ENCODE data around the gene DLEC1. TPM values are rescaled to one million over a fixed set of nuclear protein-coding genes. Genes with fewer than 3 reads are reported as not detected.

Gene DLEC1
- total RNA-seq, 2 donors from 2014 or later: 0.14 to 0.35 TPM

GRCh38 chr3:38149708-38150107, 110.7 kb downstream of the DLEC1 start:
- Histone ChIP-seq H3K4me3 (no peak overlapping the region), H3K9me3 (no peaks in the 10 kb centered on the region), H3K36me3 (no peaks in the 10 kb centered on the region), H3K27ac (no peak overlapping the region), H3K4me1 (ENCODE audit: control insufficient read depth in 1 of 2, low read depth in 2 of 2) (no peaks in the 10 kb centered on the region), H3K27me3 (replicated peaks; ENCODE audit: insufficient read depth) (no peaks in the 10 kb centered on the region)
- DNase-seq (ENCODE audit: low spot score) (no peak), ATAC-seq (ENCODE audit: insufficient number of reproducible peaks, low FRiP score, low read depth) (no peak)
- TF ChIP-seq CTCF (IDR thresholded peaks at IDR 0.05): no peak

GRCh38 chr3:38150780-38151528, 111.9 kb downstream of the DLEC1 start:
- ATAC-seq (ENCODE audit: insufficient number of reproducible peaks, low FRiP score, low read depth) (no peak), DNase-seq (ENCODE audit: low spot score) (no peak)
- Histone ChIP-seq H3K27ac (no peak overlapping the region), H3K4me1 (ENCODE audit: control insufficient read depth in 1 of 2, low read depth in 2 of 2) (no peaks in the 10 kb centered on the region), H3K4me3 (no peak overlapping the region), H3K27me3 (replicated peaks; ENCODE audit: insufficient read depth) (no peaks in the 10 kb centered on the region), H3K36me3 (no peaks in the 10 kb centered on the region), H3K9me3 (no peaks in the 10 kb centered on the region)
- TF ChIP-seq CTCF (IDR thresholded peaks at IDR 0.05): no peak

GRCh38 chr3:38151667-38152265, 112.8 kb downstream of the DLEC1 start:
- TF ChIP-seq CTCF (IDR thresholded peaks at IDR 0.05): no peak
- ATAC-seq (ENCODE audit: insufficient number of reproducible peaks, low FRiP score, low read depth) (no peak), DNase-seq (ENCODE audit: low spot score) (no peak)
- Histone ChIP-seq H3K27me3 (replicated peaks; ENCODE audit: insufficient read depth) (no peaks in the 10 kb centered on the region), H3K4me1 (ENCODE audit: control insufficient read depth in 1 of 2, low read depth in 2 of 2) (no peaks in the 10 kb centered on the region), H3K4me3 (no peak overlapping the region), H3K27ac (no peak overlapping the region), H3K9me3 (no peaks in the 10 kb centered on the region), H3K36me3 (no peaks in the 10 kb centered on the region)

GRCh38 chr3:38152609-38153008, 113.6 kb downstream of the DLEC1 start:
- no peaks in the 10 kb centered on the region for H3K4me1 ChIP-seq (ENCODE audit: control insufficient read depth in 1 of 2, low read depth in 2 of 2)
- no peak overlapping the region for H3K27ac ChIP-seq
- DNase-seq (ENCODE audit: low spot score) (no peak), ATAC-seq (ENCODE audit: insufficient number of reproducible peaks, low FRiP score, low read depth) (no peak)
- H3K9me3 ChIP-seq: no peaks in the 10 kb centered on the region
- H3K27me3 ChIP-seq (replicated peaks; ENCODE audit: insufficient read depth): no peaks in the 10 kb centered on the region
- H3K36me3 ChIP-seq: no peaks in the 10 kb centered on the region
- no peak for TF ChIP-seq CTCF (IDR thresholded peaks at IDR 0.05)
- H3K4me3 ChIP-seq: no peak overlapping the region

- no peak for ATAC-seq (ENCODE audit: insufficient number of reproducible peaks, low FRiP score, low read depth)
- Histone ChIP-seq H3K36me3 (no peaks in the 10 kb centered on the region), H3K27ac (no peak overlapping the region)
Measured at GRCh38 chr3:38153221-38153620, 114.2 kb downstream of the DLEC1 start.

More at GRCh38 chr3:38153221-38153620, 114.2 kb downstream of the DLEC1 start:
- Histone ChIP-seq H3K27me3 (replicated peaks; ENCODE audit: insufficient read depth) (no peaks in the 10 kb centered on the region), H3K9me3 (no peaks in the 10 kb centered on the region), H3K4me3 (no peak overlapping the region), H3K4me1 (ENCODE audit: control insufficient read depth in 1 of 2, low read depth in 2 of 2) (no peaks in the 10 kb centered on the region)
- no peak for DNase-seq (ENCODE audit: low spot score)
- TF ChIP-seq CTCF (IDR thresholded peaks at IDR 0.05): no peak

Data from thoracic aorta (tissue), 2 donors.